GM19099 (cell line): ENCODE data around the gene DIAPH3.

Source experiments
- POLR2A ChIP-seq: IDR thresholded peaks from 3 replicates; pipeline ENCODE4 v1.6.1; 2011; ENCODE audit warnings: low read depth; ENCODE audit not compliant: insufficient read length; ENCODE audit errors: extremely low read depth

DIAPH3 gene

GRCh38 chr13:59898066-59898465 is 265.7 kb downstream of the DIAPH3 start:
- TF ChIP-seq POLR2A, result no peak

DNA sequence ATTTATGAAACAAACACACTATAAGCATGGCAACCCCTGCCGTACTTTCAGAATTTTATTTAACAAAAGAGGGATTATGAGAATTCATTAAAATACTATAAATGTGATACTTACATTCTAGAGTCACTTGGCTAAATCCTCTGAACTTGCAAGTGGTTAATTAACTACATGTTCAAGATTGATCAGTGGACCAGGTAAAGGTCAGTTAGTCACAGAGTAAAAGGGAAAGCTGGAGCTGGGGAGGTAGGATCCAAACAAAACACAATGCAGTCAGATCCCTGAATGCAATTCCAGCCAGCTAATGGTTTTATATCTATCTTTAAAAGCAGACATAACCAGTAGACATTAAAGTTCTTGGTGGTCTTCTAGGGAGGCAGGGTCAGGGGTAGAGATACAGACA is 270.5 kb downstream of the DIAPH3 start:
- TF ChIP-seq POLR2A, result no peak

DNA sequence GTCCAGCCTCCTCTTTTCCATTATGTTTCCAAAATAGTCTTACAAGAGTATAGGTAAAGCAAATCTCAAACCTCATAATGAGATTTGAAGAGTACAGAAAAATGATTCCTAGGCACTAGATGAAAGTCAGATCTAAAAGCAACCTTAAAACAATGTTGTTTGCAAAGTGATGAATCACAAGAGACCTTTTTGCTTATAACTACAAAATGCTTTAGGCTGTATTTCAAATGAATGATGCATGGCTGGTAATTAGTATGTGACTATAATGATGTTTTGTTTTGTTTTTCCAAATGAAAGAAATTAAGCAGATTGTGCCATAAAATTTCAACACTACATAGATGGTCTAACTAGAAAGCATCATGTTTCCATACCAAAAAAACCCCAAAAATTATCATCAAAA is 272.7 kb downstream of the DIAPH3 start:
- no peak for TF ChIP-seq POLR2A

DNA sequence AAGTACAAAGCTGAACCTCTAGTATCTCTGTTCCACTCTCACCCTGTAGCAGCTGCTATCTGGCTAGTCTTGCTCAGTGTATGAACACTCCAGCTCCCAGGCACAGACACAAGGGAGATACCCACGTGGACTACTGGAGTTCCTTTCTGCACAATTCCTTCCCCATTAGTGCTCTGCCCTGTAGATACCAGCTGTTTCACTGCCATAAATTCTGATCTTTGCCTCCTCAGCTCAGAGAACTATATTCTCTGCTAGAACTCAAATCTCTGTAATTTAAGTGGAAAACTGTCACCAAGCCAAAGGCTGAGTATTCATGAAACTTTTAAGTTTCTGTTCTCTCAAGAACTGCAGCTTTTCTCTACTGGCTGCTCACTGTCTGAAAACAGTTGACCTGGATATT is 273.7 kb downstream of the DIAPH3 start:
- no peak for TF ChIP-seq POLR2A

- no peak for TF ChIP-seq POLR2A
These were observed 275.3 kb downstream of the DIAPH3 start for GRCh38 chr13:59888408-59888807.

DNA sequence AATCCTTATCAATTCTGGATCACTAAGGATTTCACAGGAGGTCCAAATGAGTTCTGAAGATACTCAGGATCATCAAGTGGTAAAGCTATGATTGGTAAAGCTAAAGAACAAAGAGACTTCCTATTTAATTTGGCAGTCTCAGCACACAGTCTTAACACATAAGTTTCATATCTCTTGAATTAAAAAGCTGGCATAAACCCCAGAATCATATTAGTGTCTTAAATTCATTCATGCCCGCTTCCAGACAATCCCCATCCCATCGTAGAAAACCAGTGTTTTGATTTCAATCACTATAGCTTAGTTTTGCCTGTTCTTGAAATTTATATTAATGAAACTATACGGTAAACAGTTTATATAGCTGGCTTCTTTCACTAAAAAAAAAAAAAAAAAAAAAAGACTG is 278.7 kb downstream of the DIAPH3 start:
- no peak for TF ChIP-seq POLR2A

DNA sequence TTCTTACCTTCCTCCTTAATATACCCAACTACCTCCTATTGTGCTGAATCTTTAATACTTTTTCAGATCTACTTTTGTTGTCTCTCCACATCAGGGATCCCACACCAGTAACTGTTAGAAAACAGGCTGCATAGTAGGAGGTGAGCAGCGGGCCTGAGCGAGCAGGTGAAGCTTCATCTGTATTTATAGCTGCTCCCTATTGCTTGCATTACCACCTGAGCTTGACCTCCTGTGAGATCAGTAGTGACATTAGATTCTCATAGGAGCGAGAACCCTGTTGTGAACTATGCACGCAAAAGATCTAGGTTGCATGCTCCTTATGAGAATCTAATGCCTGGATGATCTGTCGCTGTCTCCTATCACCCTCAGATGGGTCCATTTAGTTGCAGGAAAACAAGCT is 279.8 kb downstream of the DIAPH3 start:
- TF ChIP-seq POLR2A, result no peak

DNA sequence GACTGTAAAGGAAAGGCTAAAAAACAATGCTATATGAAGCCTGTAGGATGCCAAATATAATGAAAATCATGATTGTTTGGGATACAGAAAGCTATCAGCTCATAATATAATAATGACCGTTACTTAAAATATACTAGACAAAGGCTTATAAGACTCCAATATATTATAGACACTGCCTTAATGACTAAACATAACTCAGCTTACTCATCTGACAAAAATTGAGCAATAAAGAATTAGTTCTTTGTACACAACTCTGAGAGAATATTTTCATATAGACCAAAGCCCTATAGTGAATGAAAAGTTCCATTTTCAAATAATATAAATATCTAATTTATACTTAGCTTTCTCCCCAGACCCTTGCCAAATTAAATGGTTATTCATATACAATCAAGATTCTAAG is 283.3 kb downstream of the DIAPH3 start:
- TF ChIP-seq POLR2A, result no peak

DNA sequence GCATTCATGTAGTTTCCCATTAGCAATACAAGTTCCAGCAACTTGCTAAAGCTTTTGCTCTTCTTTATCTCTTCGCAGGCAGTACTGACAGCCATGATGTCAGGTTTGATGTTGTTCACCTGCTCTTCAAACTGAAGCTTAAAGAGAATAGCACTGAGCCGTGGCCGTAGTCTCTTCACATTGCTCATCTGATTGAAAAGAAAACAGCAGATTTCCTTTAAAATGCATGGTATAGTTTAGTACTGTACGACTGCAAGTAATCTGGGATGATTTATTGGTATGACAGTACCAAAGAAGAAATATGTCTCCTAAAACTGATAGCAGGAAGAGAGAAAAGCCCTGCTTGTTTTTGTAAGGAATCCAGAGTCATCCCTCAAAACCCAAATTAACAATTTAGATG is 284.4 kb downstream of the DIAPH3 start:
- TF ChIP-seq POLR2A, result no peak

GRCh38 chr13:59877933-59878332 is 285.8 kb downstream of the DIAPH3 start:
- TF ChIP-seq POLR2A, result no peak

DNA sequence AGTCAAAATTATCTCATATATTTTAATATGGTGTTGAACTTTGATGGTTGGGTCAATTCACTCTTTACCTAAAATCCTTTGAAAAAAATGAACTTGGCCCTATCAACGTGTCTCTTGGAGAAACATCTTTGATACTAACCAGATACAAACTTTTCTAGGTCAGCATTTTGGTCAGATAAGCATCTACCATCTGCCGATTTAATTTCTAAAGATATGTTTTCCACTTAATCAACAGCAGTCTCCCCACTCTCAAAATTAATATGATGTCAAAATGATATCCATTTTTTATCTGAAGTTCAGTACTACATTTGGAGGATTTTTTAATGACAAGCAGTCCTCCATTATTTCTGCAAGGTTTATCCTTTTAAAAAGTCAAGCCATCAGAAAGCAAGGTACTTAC is 288.8 kb downstream of the DIAPH3 start:
- TF ChIP-seq POLR2A, result no peak

- TF ChIP-seq POLR2A, result no peak
These were observed 289.9 kb downstream of the DIAPH3 start for GRCh38 chr13:59873856-59874255.

DNA sequence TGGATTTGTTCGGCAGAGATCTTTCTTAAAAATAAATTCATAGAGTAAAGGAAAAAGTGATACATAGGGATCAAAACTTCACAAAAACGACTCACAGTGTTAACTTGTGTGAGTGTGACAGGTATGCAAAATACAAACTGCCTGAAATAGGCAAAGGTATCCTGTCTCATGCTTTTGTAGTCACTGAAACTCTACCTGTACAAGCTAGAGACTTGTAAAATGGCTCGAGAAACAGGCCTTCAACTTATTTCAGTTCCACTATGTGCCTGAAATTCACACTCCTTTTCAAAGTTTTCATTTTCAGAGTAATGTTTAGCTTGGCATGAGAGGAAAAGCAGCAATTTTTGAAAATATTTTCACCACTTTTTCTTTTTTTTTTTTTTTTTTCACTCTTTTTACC is 290.4 kb downstream of the DIAPH3 start:
- TF ChIP-seq POLR2A, result no peak

GRCh38 chr13:59867867-59868266 is 295.9 kb downstream of the DIAPH3 start:
- TF ChIP-seq POLR2A, result no peak

DNA sequence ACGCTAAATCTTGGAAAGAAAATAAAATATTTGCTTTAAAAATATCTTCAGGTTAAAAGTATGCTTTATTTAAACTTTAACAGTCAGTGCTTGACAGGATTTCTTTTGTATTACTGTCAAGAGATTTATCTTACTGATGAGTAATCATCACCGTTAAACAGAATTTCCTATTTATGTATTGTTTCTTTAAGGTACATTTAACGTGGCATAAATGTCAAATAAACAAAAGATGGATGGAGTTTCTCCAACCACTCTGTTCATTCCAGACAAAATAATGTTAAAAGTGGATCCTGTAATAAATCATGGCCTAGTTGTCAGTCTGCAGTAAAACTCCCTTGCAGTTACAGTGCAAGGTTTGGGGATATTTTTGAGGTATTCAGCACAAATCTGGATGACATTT is 298.3 kb downstream of the DIAPH3 start:
- no peak for TF ChIP-seq POLR2A

- TF ChIP-seq POLR2A, result no peak
These were observed 300.1 kb downstream of the DIAPH3 start for GRCh38 chr13:59863621-59864020.

DNA sequence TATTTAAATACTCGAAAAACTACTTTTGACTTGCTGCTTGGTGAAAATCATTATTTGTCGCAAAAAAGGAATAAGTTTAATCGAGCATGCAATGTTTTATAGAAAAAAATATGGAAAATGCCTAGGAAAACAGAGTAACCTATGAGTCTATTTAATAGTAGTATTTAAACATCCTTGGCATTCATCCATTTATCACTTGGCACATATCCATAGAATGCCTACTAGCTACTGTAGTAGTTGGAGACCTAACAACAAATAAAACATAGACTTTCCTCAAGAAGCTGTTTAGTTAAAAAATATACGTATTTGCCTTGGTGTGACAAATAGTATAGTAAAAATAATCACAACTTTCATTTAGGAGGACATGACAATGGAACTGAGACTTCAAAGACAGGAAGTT is 302.1 kb downstream of the DIAPH3 start:
- TF ChIP-seq POLR2A, result no peak
